ENCODE results near the gene ESR1.
"Not testable (repeated sequence)": the region's sequence is repeated elsewhere in the genome, so short reads cannot be mapped to it uniquely, and the experiment has no call there.

ESR1 gene

GRCh38 chr6:151899796-151900195 is 92.3 kb downstream of the ESR1 start:
- not testable (repeated sequence) for DNase-seq

- no peak for DNase-seq
These were observed 92.8 kb downstream of the ESR1 start for GRCh38 chr6:151900256-151900655.

DNA sequence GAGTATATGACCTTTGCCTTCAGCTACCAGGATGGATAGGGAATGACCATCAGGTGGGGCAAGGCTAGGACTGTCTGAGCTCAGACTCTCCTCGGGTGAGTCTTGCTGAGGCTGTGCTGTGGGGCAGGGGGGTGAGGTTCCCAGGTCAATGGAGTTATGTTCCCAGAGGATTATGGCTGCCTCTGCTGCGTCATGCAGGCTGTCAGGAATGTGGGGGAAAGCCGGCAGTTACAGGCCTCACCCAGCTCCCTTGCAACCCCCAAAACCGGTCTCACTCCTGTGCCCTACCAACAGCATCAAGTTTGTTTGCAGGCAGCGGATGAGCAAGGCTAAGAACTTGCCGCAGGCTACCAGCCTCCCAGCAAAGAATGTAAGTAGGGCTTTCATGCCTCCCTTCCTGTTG is 93.5 kb downstream of the ESR1 start:
- no peak for DNase-seq

DNA sequence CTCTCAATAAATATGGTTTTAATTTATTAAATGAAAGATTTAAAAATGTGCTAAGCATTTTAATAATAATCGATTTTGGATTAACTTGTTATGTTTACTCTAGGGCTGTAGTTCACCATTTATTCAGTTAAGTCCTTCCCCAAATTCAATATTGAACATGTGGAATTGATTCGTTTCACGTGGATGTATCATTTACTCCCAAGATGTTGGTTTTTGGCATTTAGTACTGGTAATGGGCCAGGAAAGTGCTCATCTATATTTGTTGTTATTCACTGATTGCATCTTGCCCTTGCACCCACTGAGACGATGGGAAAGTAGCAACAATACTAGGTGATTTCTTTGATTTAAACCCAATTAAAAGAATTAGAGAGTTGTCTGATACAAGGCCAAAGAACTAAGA is 97.1 kb downstream of the ESR1 start:
- DNase-seq: no peak

- no peak for DNase-seq
These were observed 97.6 kb downstream of the ESR1 start for GRCh38 chr6:151905072-151905471.

- no peak for DNase-seq
These were observed 98.4 kb downstream of the ESR1 start for GRCh38 chr6:151905854-151906253.

DNA sequence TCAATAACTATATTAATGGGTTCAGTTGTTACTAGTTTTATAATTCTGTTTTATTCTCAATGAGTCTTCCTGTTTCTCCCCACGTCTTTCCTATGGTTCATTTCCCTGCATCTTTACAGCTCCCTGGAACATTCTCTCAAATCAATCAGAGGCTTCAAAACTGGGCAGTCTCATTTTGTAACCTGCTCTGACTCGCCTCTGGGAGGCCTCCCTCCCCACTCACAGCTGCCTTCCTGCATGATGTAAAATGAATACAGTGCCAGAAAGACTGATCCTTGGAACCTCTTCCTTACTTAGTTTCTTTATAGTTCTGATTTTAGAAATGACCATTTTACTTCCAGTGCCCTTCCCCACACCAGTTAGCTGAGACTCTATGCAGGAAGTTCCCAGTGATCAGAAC is 103.9 kb downstream of the ESR1 start:
- DNase-seq: no peak

GRCh38 chr6:151914484-151914883 is 107.0 kb downstream of the ESR1 start:
- DNase-seq: no peak

- no peak for DNase-seq
These were observed 108.6 kb downstream of the ESR1 start for GRCh38 chr6:151916075-151916474.

DNA sequence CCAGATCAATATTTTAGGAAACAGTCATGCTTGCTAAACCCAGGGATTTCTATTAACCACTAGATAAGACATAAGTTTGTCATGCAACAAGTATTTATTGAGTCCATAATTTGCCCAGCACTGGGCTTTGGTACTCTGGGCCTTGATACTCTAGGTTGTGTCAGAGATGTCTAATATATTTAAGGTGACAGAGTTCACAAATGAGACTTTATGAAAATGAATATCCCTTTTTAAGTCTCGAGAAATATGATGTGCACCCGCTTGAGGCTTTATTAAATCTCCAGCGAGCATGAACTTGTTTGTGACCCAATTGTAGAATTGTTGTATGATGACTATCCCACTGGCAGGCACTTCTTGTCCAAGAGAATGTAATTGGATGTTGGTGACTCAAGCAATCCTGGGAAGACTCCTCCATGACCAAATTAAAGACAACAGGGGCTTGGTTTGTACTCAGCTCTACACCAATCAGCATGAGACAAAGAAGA is 109.2 kb downstream of the ESR1 start:
- no peak for DNase-seq

- no peak for DNase-seq
These were observed 110.2 kb downstream of the ESR1 start for GRCh38 chr6:151917531-151918329.

DNA sequence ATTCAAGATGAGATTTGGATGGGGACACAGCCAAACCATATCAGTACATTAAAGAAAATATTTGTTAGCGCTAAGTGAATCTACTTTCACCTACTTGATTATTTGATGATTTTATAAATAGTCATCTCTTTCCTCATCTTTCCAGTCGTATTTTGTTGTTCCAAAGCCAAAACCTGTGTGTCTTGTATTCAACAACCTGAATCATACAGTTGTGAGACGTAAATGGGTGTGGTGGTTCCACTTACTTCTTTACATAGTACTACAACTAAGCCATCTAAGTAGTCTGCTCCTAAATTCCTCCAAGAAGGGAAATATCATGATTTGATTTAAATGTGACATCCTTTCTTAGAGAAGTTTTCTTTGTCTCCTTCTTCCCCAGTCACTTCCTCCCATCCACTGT is 132.8 kb downstream of the ESR1 start:
- no peak for DNase-seq

DNA sequence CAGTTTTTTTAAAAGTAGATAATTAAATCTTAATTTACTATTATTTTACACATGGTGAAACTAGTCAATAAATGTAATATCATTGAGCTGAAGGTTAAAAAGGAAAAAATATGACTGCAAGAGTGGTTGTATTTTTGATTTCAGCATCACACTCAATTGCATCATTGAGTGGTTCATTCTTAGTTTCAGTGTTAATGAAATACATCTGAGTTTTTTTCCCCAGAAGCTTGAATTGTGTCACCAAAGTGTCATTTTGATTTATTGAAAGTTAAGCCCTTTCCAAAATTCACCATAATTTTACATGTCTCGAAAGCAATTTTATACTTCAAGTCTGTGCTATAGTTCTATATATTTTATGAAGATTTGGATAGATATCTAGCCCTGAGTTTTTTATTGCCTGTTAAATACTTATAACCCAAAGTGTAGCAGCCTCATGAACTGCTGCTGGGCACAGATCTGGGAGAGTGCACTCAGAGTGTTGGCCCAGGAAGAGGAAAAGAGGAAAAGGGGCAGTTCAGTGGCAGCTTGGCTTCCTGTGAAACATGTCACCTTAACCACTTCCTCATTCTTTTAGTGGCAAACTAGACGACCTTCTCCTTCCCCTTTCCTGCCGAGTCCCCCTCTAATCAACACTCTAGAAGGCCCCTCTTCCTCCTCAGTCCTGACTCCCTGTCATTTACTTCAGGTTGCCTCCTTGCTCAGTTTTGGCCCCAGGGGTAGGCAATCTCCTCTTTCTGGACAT is 140.7 kb downstream of the ESR1 start:
- DNase-seq: peak; percentile 21

DNA sequence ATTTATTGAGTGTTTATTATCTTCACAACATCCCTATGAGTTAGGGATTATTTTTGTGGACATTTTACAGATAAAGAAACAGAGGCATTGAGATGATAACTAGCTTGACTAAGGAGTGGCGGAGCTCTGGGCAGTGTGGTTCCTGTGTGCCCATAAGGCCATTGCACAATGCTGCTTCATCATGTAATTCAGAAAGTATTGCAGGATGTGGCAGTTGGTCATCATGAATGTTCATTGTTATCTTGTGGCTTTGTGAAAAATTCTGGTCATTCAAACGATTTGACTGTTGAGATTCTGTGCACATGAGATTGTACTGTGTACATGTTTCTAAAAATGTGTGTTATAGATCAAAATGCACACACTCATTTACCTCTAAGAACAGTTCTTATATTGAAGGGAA is 150.8 kb downstream of the ESR1 start:
- peak; percentile 17 for DNase-seq

DNA sequence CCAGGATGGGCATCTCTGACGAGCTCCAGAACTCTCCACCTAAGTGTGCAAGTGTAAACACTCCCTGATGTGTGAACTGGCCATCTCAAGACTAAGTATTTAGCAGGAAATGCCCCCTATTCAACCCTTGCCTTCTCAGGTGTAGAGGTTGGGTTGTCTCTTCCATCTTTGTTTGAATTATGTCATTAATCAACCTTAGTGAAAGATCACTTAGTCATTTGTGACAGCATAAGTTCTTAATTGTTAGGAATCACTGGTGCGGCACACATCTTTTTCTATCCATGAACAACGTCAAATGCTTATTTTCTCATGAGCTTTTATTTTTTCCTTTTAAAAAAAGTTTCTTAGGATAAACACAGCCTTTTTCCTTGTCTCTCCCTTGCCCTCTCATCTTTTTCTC is 151.6 kb downstream of the ESR1 start:
- no peak for DNase-seq

- DNase-seq: no peak
These were observed 154.3 kb downstream of the ESR1 start for GRCh38 chr6:151961809-151962208.

GRCh38 chr6:151962246-151962846 is 154.9 kb downstream of the ESR1 start:
- peak; percentile 57 for DNase-seq

DNA sequence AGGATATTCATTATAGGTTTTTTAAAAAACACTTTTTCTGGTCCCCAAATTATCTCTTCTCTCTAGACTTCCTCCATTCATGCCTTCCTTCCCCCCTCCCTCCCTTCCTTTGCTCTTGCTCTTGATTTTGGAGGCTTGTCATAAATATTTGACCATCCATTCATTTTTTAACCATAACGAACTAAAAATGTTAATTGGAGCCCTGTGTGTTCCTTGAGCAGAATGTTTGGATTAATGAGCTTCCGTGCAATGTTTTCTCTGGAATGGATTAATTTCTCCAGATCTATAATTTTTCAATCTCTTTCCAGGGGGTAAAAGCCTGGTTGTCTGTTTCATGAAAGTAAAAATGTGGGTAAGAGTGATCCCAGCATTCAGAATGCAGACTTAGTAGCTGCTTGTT is 155.5 kb downstream of the ESR1 start:
- DNase-seq: no peak

DNA sequence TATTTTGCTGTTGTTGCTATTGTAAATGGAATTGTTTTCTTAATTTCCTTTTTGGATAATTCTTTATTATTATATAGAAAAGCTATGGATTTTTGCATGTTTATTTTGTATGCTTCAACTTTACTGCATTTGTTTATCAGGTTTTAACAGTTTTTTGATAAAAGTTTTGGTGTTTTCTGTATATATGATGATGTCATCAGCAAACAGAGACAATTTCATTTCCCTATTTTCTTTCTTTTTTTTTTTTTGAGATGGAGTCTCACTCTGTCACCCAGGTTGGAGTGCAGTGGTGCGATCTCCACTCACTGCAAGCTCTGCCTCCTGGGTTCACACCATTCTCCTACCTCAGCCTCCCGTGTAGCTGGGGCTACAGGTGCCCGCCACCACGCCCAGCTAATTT is 156.9 kb downstream of the ESR1 start:
- not testable (repeated sequence) for DNase-seq

DNA sequence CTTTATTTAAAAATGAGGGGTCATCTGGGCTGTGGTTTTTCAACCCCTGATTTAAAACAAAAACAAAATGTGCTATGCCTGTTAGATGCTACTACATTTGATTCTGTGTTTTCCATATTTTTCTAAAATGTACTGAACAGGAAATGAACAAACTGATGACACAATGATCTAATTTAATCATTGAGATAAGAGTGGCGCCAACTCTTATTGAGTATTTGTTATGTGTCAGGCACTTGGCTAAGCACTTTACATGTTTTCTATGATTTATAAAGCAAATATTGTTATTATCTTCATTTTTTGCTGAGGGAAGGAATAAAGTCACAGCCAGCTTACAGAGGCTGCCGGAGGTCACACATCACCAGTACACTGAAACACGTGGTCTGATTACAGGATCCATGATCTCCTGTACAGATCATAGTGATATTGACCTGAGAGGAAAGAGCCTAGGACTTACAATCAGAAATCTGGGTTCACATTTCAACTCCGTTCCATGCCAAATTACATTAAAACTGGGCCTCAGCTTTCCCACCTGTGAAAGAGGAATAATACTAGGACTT is 166.7 kb downstream of the ESR1 start:
- DNase-seq: no peak

DNA sequence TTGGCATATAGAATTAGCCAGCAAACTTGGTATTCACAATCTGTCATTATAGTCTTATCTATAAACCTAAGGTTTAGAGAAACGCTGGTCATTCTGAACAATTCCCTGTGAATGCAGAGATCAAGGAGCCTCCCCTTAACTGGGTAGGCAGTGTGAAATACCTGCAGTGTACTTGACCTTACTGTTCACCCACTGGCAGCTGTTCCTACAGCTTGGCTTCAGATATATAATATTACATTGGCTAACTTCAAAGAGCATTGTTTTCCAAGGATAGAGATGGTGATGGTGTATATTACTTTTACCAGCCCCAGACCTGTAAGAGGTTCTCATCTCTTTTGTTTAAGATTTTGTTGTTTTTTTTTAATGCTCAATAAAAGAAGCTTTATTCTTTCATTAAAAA is 168.3 kb downstream of the ESR1 start:
- DNase-seq: no peak

GRCh38 chr6:151988199-151988598 is 180.7 kb downstream of the ESR1 start:
- DNase-seq: not testable (repeated sequence)

DNA sequence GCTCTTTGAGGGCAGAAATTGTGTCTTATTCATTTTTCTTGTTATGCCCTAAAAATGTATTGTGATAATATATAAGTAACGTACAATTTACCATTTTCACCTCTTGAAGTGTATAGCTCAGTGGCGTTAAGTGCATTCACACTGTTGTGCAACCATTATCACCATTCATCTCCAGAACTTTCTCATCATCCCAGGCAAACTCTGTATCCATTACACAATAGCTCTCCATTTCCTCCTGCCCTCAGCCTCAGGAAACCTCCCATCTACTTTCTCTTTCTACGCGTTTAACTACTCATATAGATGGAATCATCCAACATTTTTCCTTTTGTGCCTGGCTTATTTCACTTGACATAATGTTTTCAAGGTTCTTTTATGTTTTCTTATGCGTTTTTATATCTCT is 184.6 kb downstream of the ESR1 start:
- no peak for DNase-seq

GRCh38 chr6:151993364-151993763 is 185.9 kb downstream of the ESR1 start:
- no peak for DNase-seq
